ENCODE measurements around the gene EVI2B. TPM values are rescaled to one million over a fixed set of nuclear protein-coding genes. Genes with fewer than 3 reads are reported as not detected.
A peak's percentile ranks its signal among the peaks of the same experiment; 100 is the strongest.

Gene EVI2B
- polyA plus RNA-seq, 1 experiment: 0.41 TPM

GRCh38 chr17:31339906-31340661 lies 26.2 kb upstream of the EVI2B start:
- H3K27ac ChIP-seq (ENCODE audit: low read depth, low read length): peak overlapping the region; percentile 42
- CTCF ChIA-PET: interaction anchor here (0.6 to 1.0 kb wide), 2 partner anchors 10 to 447 kb away, joined by 3 to 4 read pairs; no protein-coding TSS in a partner anchor
- no peak for TF ChIP-seq CTCF (IDR thresholded peaks at IDR 0.05; ENCODE audit: low read depth, low read length)
- H3K4me3 ChIP-seq (ENCODE audit: low read depth, low read length): no peak overlapping the region
- H3K27me3 ChIP-seq (ENCODE audit: control insufficient read depth, insufficient read depth, low read length): no peaks in the 10 kb centered on the region
- no peak for DNase-seq (ENCODE audit: low read depth, low spot score)
- POLR2A ChIA-PET: interaction anchor here (0.6 to 0.7 kb wide), 4 partner anchors 18 to 486 kb away, joined by 3 to 6 read pairs (median 3); partner anchors contain the start of gene EVI2A
- H3K9me3 ChIP-seq (ENCODE audit: control insufficient read depth, insufficient read depth, low read length): no peaks in the 10 kb centered on the region

GRCh38 chr17:31329221-31329620 lies 15.4 kb upstream of the EVI2B start:
- TF ChIP-seq CTCF (IDR thresholded peaks at IDR 0.05; ENCODE audit: low read depth, low read length): no peak
- H3K27me3 ChIP-seq (ENCODE audit: control insufficient read depth, insufficient read depth, low read length): no peaks in the 10 kb centered on the region
- no peaks in the 10 kb centered on the region for H3K9me3 ChIP-seq (ENCODE audit: control insufficient read depth, insufficient read depth, low read length)
- no peak for DNase-seq (ENCODE audit: low read depth, low spot score)
- H3K27ac ChIP-seq (ENCODE audit: low read depth, low read length): no peak overlapping the region
- CTCF ChIA-PET: no interaction called here
- POLR2A ChIA-PET: no interaction called here
- H3K4me3 ChIP-seq (ENCODE audit: low read depth, low read length): no peak overlapping the region

GRCh38 chr17:31328160-31328535 lies 14.3 kb upstream of the EVI2B start:
- no peaks in the 10 kb centered on the region for H3K27me3 ChIP-seq (ENCODE audit: control insufficient read depth, insufficient read depth, low read length)
- TF ChIP-seq CTCF (IDR thresholded peaks at IDR 0.05; ENCODE audit: low read depth, low read length): no peak
- H3K9me3 ChIP-seq (ENCODE audit: control insufficient read depth, insufficient read depth, low read length): no peaks in the 10 kb centered on the region
- DNase-seq (ENCODE audit: low read depth, low spot score): no peak
- no peak overlapping the region for H3K4me3 ChIP-seq (ENCODE audit: low read depth, low read length)
- POLR2A ChIA-PET: no interaction called here
- CTCF ChIA-PET: no interaction called here
- no peak overlapping the region for H3K27ac ChIP-seq (ENCODE audit: low read depth, low read length)

GRCh38 chr17:31327534-31328159 lies 13.8 kb upstream of the EVI2B start:
- Histone ChIP-seq H3K27ac (ENCODE audit: low read depth, low read length) (no peak overlapping the region), H3K27me3 (ENCODE audit: control insufficient read depth, insufficient read depth, low read length) (no peaks in the 10 kb centered on the region), H3K4me3 (ENCODE audit: low read depth, low read length) (no peak overlapping the region), H3K9me3 (ENCODE audit: control insufficient read depth, insufficient read depth, low read length) (no peaks in the 10 kb centered on the region)
- DNase-seq (ENCODE audit: low read depth, low spot score): peak; percentile 62
- CTCF ChIA-PET: no interaction called here
- TF ChIP-seq CTCF (IDR thresholded peaks at IDR 0.05; ENCODE audit: low read depth, low read length): no peak
- POLR2A ChIA-PET: no interaction called here

- Histone ChIP-seq H3K9me3 (ENCODE audit: control insufficient read depth, insufficient read depth, low read length) (no peaks in the 10 kb centered on the region), H3K27ac (ENCODE audit: low read depth, low read length) (no peak overlapping the region), H3K4me3 (ENCODE audit: low read depth, low read length) (no peak overlapping the region), H3K27me3 (ENCODE audit: control insufficient read depth, insufficient read depth, low read length) (no peaks in the 10 kb centered on the region)
- no peak for DNase-seq (ENCODE audit: low read depth, low spot score)
- TF ChIP-seq CTCF (IDR thresholded peaks at IDR 0.05; ENCODE audit: low read depth, low read length): no peak
- ChIA-PET POLR2A (no interaction called here), CTCF (no interaction called here)
These were observed 9.7 kb upstream of the EVI2B start for GRCh38 chr17:31323551-31323950.

Measured in AG04450 (cell line).